ENCODE measurements around the gene KDM5B. TPM values are rescaled to one million over a fixed set of nuclear protein-coding genes. Genes with fewer than 3 reads are reported as not detected.

KDM5B gene
- polyA plus RNA-seq, 1 experiment, result 79.1 TPM

- ChIA-PET POLR2A (no interaction called here), CTCF (interaction anchor here (0.6 to 1.2 kb wide), 6 partner anchors 10 to 1023 kb away, joined by 3 to 5 read pairs (median 3); partner anchors contain the start of gene IPO9)
- H3K9me3 ChIP-seq (ENCODE audit: control insufficient read depth, insufficient read depth, low read length), result no peaks in the 10 kb centered on the region
- H3K27ac ChIP-seq (ENCODE audit: low read depth, low read length), result no peak overlapping the region
- peak; percentile 62 for TF ChIP-seq CTCF (IDR thresholded peaks at IDR 0.05; ENCODE audit: low read depth, low read length)
- no peaks in the 10 kb centered on the region for H3K27me3 ChIP-seq (ENCODE audit: control insufficient read depth, insufficient read depth, low read length)
- no peak overlapping the region for H3K4me3 ChIP-seq (ENCODE audit: low read depth, low read length)
- DNase-seq (ENCODE audit: low read depth, low spot score), result peak; percentile 18
Observed at GRCh38 chr1:202852163-202852904, 44.1 kb upstream of the KDM5B start.

GRCh38 chr1:202850593-202851362 lies 42.6 kb upstream of the KDM5B start:
- no peak overlapping the region for H3K4me3 ChIP-seq (ENCODE audit: low read depth, low read length)
- ChIA-PET CTCF (interaction anchor here (0.6 kb wide), 1 partner anchor 11 kb away, joined by 4 read pairs; no protein-coding TSS in a partner anchor), POLR2A (no interaction called here)
- no peak for TF ChIP-seq CTCF (IDR thresholded peaks at IDR 0.05; ENCODE audit: low read depth, low read length)
- peaks cover 2% of the 10 kb centered on the region for H3K27me3 ChIP-seq (ENCODE audit: control insufficient read depth, insufficient read depth, low read length)
- DNase-seq (ENCODE audit: low read depth, low spot score), result no peak
- no peak overlapping the region for H3K27ac ChIP-seq (ENCODE audit: low read depth, low read length)
- H3K9me3 ChIP-seq (ENCODE audit: control insufficient read depth, insufficient read depth, low read length), result no peaks in the 10 kb centered on the region

GRCh38 chr1:202848191-202848542 lies 39.9 kb upstream of the KDM5B start:
- no peak overlapping the region for H3K4me3 ChIP-seq (ENCODE audit: low read depth, low read length)
- H3K27ac ChIP-seq (ENCODE audit: low read depth, low read length), result no peak overlapping the region
- TF ChIP-seq CTCF (IDR thresholded peaks at IDR 0.05; ENCODE audit: low read depth, low read length), result no peak
- CTCF ChIA-PET, result no interaction called here
- no peak for DNase-seq (ENCODE audit: low read depth, low spot score)
- H3K9me3 ChIP-seq (ENCODE audit: control insufficient read depth, insufficient read depth, low read length), result no peaks in the 10 kb centered on the region
- peaks cover 2% of the 10 kb centered on the region for H3K27me3 ChIP-seq (ENCODE audit: control insufficient read depth, insufficient read depth, low read length)
- POLR2A ChIA-PET, result interaction anchor here (0.9 kb wide), 1 partner anchor 37 kb away, joined by 3 read pairs; the partner anchor contains the start of gene PCAT6

- DNase-seq (ENCODE audit: low read depth, low spot score), result no peak
- H3K4me3 ChIP-seq (ENCODE audit: low read depth, low read length), result no peak overlapping the region
- H3K9me3 ChIP-seq (ENCODE audit: control insufficient read depth, insufficient read depth, low read length), result no peaks in the 10 kb centered on the region
- H3K27me3 ChIP-seq (ENCODE audit: control insufficient read depth, insufficient read depth, low read length), result peaks cover 4% of the 10 kb centered on the region
- no peak overlapping the region for H3K27ac ChIP-seq (ENCODE audit: low read depth, low read length)
- CTCF ChIA-PET, result no interaction called here
- TF ChIP-seq CTCF (IDR thresholded peaks at IDR 0.05; ENCODE audit: low read depth, low read length), result no peak
- POLR2A ChIA-PET, result no interaction called here
Observed at GRCh38 chr1:202844935-202845334, 36.7 kb upstream of the KDM5B start.

- H3K27ac ChIP-seq (ENCODE audit: low read depth, low read length), result no peak overlapping the region
- H3K27me3 ChIP-seq (ENCODE audit: control insufficient read depth, insufficient read depth, low read length), result peaks cover 4% of the 10 kb centered on the region
- H3K9me3 ChIP-seq (ENCODE audit: control insufficient read depth, insufficient read depth, low read length), result no peaks in the 10 kb centered on the region
- H3K4me3 ChIP-seq (ENCODE audit: low read depth, low read length), result no peak overlapping the region
- no peak for DNase-seq (ENCODE audit: low read depth, low spot score)
- no peak for TF ChIP-seq CTCF (IDR thresholded peaks at IDR 0.05; ENCODE audit: low read depth, low read length)
- CTCF ChIA-PET, result no interaction called here
- POLR2A ChIA-PET, result no interaction called here
Observed at GRCh38 chr1:202844259-202844658, 36.0 kb upstream of the KDM5B start.

All from AG04450 (cell line).